NOMO-1 treated with DMSO at 0.1 percent for 48 hours (cell line): ENCODE data around the gene OSBPL7.

ENCODE experiments used
- DNase-seq: peaks from one replicate; lab custom pipeline; 2025; ENCODE audit not compliant: unreplicated experiment; lab: John Stamatoyannopoulos, UW

OSBPL7 gene, protein sequence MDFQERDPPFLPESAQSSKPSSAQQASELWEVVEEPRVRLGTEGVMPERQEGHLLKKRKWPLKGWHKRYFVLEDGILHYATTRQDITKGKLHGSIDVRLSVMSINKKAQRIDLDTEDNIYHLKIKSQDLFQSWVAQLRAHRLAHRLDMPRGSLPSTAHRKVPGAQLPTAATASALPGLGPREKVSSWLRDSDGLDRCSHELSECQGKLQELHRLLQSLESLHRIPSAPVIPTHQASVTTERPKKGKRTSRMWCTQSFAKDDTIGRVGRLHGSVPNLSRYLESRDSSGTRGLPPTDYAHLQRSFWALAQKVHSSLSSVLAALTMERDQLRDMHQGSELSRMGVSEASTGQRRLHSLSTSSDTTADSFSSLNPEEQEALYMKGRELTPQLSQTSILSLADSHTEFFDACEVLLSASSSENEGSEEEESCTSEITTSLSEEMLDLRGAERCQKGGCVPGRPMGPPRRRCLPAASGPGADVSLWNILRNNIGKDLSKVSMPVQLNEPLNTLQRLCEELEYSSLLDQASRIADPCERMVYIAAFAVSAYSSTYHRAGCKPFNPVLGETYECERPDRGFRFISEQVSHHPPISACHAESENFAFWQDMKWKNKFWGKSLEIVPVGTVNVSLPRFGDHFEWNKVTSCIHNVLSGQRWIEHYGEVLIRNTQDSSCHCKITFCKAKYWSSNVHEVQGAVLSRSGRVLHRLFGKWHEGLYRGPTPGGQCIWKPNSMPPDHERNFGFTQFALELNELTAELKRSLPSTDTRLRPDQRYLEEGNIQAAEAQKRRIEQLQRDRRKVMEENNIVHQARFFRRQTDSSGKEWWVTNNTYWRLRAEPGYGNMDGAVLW

DNA sequence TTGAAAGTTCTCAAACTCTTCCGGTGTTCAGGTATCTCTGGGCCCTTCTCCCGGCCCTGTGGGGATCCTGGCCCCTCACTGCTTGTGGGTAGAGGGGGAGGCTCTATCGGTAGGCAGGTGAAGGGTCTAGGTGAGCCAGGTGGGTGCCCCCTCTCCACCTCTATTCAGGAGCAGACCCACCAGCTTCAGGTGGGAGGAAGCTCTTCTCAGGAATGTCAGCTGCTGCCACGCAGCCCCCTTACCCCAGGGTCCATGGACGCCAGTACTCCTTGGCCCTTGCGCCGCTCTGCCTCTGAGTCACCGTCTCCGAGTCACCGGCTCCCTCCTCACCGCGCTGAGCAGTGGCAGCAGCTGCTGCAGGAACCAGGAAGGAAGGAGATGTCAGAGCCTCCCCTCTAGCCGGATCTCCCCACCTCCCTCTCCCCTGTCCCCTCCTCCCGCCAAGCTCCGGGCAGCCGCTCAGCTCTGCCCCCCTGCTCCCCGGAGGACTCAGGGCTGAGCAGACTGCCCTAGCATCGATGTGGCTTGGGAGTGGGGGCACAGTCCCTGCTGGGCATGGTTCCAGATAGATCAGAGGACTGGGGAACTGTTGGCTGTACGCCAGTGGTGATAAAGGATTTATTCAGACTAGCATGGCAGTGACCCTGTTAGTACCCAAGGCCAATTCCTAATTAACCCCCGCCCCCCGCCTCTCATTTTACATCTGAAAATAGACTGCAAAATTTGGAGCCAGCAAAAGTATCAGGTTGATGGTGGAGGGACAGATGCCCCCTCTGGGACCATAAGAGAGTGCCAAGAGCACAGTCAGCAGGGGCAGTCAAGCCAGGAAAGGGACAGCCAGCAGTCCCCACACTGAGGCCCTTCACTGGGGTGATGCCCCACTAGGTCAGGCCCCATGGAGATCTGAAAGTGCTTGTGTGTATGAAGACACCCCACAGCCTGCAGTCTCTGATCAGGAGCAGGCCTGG is at the start of gene OSBPL7:
Gene OSBPL7, minus strand, starts transcription at position 371 of the 968 bp plus-strand sequence. CDS start 1,516 bp downstream, outside the sequence.
- peak; percentile 92 for DNase-seq

DNA sequence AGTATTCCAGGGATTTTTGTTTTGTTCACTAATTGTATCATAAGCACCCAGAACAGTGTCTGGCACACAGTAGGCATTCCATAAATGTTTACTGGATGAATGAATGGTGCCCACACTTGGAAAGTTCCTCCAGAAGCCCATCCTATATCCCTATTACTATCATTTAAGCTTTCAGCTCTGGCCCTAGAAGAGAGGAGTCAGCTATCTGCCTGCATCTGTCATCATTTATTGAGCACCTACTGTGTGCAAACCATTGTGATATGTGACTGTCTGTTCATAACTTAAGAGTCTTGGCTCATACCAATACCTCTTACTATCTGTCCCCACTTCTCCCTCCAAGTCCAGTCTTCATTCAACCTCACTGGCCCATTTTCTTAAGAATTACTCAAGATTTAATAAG is 49.5 kb upstream of the OSBPL7 start:
- DNase-seq = no peak

- DNase-seq = no peak
These were observed 48.5 kb upstream of the OSBPL7 start for GRCh38 chr17:47870056-47870455.

DNA sequence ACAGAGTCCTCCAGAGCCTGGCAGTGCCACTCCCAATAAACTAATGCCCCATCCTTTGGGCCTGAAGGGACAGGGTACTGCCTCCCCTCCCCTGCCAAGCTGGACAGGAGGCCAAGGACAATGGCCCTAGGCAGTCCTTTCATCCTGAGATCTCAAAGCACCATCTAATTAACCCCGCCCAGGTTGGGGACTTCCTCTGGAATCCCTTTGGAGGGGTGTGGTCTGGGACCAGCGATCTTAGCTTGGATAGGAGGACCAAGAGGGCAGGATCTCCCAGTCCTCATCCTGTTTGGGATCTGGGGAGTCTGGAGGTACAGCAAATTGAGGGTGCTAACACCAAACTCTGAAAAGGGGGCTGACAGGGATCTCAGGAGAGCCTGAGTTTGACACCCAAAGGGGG is 47.5 kb upstream of the OSBPL7 start:
- DNase-seq = no peak

DNA sequence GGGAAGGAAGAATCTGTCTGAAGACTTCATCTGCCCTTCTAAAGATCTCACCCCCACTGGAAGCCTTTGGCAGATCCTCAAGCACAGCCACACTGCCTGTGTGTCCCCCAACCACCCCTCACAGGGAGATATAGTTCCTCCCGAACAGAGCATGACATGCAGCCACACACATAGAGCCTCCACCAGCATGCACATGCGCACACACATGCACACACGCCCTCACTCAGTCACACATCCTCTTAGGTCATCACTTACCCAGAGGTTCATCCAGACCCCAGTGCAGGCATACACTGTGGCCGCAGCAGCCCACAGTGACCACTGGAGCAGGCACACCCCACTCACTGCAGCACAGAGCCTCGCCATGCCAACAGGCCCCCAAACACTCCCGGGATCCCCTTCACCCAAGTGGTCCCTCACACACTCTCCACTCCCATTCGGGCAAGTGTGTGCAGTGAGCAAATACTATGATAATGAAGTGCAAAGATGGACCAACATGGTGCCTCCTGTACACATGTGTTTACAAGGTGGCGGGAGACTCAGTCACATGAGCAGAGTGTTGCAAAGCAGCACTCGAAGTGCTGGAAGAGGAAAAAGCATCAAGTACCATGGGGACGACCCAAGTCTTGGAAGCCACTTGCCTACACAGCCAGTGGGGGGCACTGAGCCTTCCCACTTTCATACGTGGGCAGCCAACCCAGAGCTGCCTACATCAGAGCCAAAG is 46.4 kb upstream of the OSBPL7 start:
- no peak for DNase-seq

GRCh38 chr17:47866941-47867340 is 45.3 kb upstream of the OSBPL7 start:
- DNase-seq = no peak

DNA sequence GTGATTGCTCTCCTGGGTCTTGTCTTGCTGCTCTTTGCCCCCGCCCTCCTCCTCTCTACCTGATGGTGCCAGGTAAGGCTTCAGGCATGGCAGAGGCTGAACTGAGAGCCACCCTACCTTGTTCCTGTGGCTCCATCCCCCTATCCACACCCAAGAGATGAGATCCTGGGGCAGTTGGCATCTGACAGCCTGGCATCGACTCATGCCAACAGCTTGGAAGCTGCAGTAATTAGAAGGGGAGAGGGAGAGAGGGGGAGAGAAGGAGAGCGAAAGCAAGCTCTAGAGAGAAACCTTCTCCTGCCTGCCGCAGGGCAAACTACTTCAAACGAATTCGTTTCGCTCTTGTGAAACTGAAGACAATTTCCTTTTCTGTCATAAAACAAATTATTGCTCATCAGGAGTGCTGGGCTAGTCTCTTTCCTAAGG is 43.2 kb upstream of the OSBPL7 start:
- peak; percentile 81 for DNase-seq

- DNase-seq = no peak
These were observed 41.2 kb upstream of the OSBPL7 start for GRCh38 chr17:47862621-47863440.

- DNase-seq = no peak
These were observed 38.8 kb upstream of the OSBPL7 start for GRCh38 chr17:47860386-47860785.

- peak; percentile 31 for DNase-seq
These were observed 36.2 kb upstream of the OSBPL7 start for GRCh38 chr17:47857551-47858455.

- DNase-seq = no peak
These were observed 35.2 kb upstream of the OSBPL7 start for GRCh38 chr17:47856830-47857229.

- no peak for DNase-seq
These were observed 34.1 kb upstream of the OSBPL7 start for GRCh38 chr17:47855737-47856136.

GRCh38 chr17:47853616-47854015 is 32.0 kb upstream of the OSBPL7 start:
- DNase-seq = no peak

DNA sequence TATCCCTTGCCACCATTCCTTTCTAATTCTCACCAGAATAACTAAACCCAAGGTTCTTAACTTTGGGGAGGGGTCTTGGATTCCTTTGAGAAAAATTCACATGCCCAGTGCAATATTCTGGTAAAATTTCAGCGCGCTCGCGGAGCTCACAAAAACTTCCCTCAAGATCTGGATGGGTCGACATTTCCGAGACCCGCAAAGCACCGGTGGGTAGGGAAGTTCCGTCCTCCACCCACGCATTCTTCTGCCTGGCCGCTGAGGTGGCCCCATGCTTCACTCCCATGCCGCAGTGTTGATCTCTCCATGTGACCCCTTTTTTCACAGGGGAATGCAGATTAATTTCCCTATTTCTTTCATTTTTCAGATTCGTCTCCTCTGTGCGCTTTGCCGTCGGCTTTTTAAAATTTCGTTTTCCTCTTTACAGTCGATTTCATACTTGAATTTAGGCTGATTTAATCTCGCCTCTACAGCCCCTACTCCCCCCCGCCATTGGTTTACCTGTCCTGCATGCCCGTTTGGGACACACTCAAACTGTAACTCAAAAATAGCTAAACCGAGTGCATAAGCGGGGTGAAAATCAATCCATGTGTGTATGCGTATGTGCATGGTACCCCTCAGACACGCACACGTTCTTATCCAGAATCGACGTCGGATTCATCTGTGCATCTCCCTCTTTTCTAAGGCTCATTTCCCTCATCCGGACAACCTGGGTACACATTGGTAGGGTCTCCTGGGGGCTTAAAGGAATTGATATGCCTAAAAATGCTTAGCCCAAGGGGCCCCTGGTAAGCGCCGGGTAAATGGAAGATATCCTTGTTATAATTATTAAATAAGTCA is 30.7 kb upstream of the OSBPL7 start:
- no peak for DNase-seq

- DNase-seq = no peak
These were observed 30.1 kb upstream of the OSBPL7 start for GRCh38 chr17:47851764-47852112.

DNA sequence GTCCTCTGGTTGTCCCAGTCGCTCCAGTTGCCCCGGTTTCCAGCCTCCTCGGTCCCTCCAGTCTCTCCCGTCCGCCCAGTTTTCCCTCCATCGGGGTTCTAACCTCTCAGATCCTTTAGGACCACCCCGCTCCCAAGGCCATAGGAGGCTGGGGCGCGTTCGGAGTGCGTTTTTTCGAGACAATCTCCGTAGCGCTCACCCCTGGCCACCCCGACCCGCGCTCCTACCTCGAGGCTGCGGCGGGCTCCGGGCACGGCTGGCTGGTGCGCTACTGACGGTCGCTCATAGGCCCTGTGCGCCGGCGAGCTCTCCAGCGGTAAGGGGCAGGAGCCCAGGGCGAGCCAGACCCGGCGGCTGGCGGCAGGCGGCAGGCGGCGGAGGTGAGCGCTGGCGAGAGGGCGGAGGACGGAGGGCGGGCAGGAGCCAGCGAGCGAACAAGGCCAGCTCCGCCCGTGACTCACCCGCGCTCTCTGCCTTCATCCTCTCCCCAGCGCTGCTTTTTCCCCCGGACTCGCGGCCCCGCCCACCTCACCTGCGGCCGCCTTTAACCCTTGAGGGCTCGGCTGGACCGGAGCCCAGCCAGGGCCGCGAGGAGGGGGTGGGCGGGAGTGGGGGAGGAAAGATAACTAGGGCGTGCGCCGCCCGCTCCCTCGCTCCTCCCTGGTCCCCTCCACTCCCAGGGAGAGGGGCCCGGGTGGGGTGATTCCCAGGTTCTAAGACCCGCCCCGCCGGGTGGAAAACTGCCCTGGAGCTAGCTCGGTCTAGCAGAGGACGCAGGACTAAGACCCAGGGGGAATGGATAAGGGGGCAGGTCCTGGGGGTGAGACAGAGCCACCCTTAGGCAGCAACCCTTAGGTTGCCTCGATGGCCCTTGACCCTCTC is 29.3 kb upstream of the OSBPL7 start, which contains the start of gene SP6:
Gene SP6, minus strand, starts transcription at position 472 of the 882 bp plus-strand sequence. CDS start 2,734 bp downstream, outside the sequence.
- peak; percentile 32 for DNase-seq

- no peak for DNase-seq
These were observed 28.7 kb upstream of the OSBPL7 start for GRCh38 chr17:47850373-47850691.
